PC-9 (cell line): ENCODE data around the gene COA3. TPM values are rescaled to one million over a fixed set of nuclear protein-coding genes. Genes with fewer than 3 reads are reported as not detected.

Source experiments
- BruUV-seq: library from RNA; stranded (reverse); fragments of 400-500 nt; replicated peaks from 2 replicates; lab custom pipeline; 2021; lab: Mats Ljungman, UMichigan
- CTCF ChIA-PET: fragments of 300-600 bp; sonication (Branson Sonifier 250); formaldehyde crosslinking; loops from one replicate; lab custom pipeline; 2022; ENCODE audit warnings: antibody characterized with exemption; lab: Charles Lee
- POLR2A ChIA-PET: fragments of 300-600 bp; sonication (Branson Sonifier 250); formaldehyde crosslinking; loops from one replicate; lab custom pipeline; 2022; ENCODE audit warnings: antibody characterized with exemption; ENCODE audit not compliant: unreplicated experiment; lab: Charles Lee
- DNase-seq, 2 experiments: peaks; one replicate each; pipeline versions ENCODE4 v3.0.0 to v3.0.0-alpha.2; 2015 to 2022; ENCODE audit warnings: mixed read lengths in 1 of 2
- H2AFZ ChIP-seq: fragments of 200-600 bp; sonication (generic); 2 replicates; pipeline ENCODE4 v1.8.1; 2017; ENCODE audit warnings: antibody characterized with exemption
- H3F3A ChIP-seq: fragments of 200-600 bp; sonication (generic); 2 replicates; pipeline ENCODE4 v1.8.1; 2017; ENCODE audit warnings: antibody characterized with exemption, mild to moderate bottlenecking, low read depth; ENCODE audit not compliant: insufficient read depth
- H3K27ac ChIP-seq: fragments of 200-600 bp; sonication (generic); 2 replicates; pipeline ENCODE4 v1.6.1; 2016; ENCODE audit warnings: mixed run types
- H3K27me3 ChIP-seq: fragments of 200-600 bp; sonication (generic); 2 replicates; pipeline ENCODE4 v1.6.1; 2016; ENCODE audit warnings: low read depth, mixed run types; ENCODE audit not compliant: insufficient read depth
- H3K36me3 ChIP-seq: fragments of 200-600 bp; sonication (generic); 2 replicates; pipeline ENCODE4 v1.6.1; 2016; ENCODE audit warnings: low read depth, mixed run types
- H3K4me1 ChIP-seq: fragments of 200-600 bp; sonication (generic); replicated peaks from 2 replicates; pipeline ENCODE4 v1.6.1; 2016; ENCODE audit warnings: mixed run types; ENCODE audit not compliant: insufficient read depth
- H3K4me2 ChIP-seq: fragments of 200-600 bp; sonication (generic); 2 replicates; pipeline ENCODE4 v1.6.1; 2017; ENCODE audit warnings: mixed run types
- H3K4me3 ChIP-seq: fragments of 200-600 bp; sonication (generic); 2 replicates; pipeline ENCODE4 v1.6.1; 2016; ENCODE audit warnings: mixed run types
- H3K79me2 ChIP-seq: fragments of 200-600 bp; sonication (generic); 2 replicates; pipeline ENCODE4 v1.6.1; 2017; ENCODE audit warnings: low read depth, mixed run types
- H3K9me2 ChIP-seq: fragments of 200-600 bp; sonication (generic); 2 replicates; pipeline ENCODE4 v1.8.1; 2017; ENCODE audit warnings: mild to moderate bottlenecking; ENCODE audit not compliant: insufficient read depth
- H3K9me3 ChIP-seq: fragments of 200-600 bp; sonication (generic); 2 replicates; pipeline ENCODE4 v1.8.1; 2016; ENCODE audit warnings: low read depth; ENCODE audit not compliant: insufficient read depth
- H4K20me1 ChIP-seq: fragments of 200-600 bp; sonication (generic); 2 replicates; pipeline ENCODE4 v1.8.1; 2017; ENCODE audit not compliant: insufficient read depth
- EZH2 ChIP-seq: fragments of 200-600 bp; sonication (generic); IDR thresholded peaks from 2 replicates; pipeline ENCODE4 v1.8.0; 2017; ENCODE audit warnings: antibody characterized with exemption, low read depth
- intact Hi-C: fragments of 100-400 bp; cut with micrococcal nuclease; formaldehyde crosslinking; loops from one replicate; pipeline ENCODE4 v1.10.0; 2022; ENCODE audit not compliant: unreplicated experiment
- total RNA-seq: library from RNA; stranded (reverse); gene quantifications from 2 replicates; pipeline ENCODE4 v1.2.3, GENCODE V29; 2021
- TF ChIP-seq, protein P1 (sequence below): fragments of 200-600 bp; sonication (generic); conservative IDR thresholded peaks from 2 replicates; pipeline ENCODE4 v1.6.1; 2017; ENCODE audit warnings: mixed run types, antibody characterized with exemption, mild to moderate bottlenecking, moderate library complexity

The COA3 gene
- total RNA-seq, 1 experiment from 2014 or later: 49.9 TPM

DNA sequence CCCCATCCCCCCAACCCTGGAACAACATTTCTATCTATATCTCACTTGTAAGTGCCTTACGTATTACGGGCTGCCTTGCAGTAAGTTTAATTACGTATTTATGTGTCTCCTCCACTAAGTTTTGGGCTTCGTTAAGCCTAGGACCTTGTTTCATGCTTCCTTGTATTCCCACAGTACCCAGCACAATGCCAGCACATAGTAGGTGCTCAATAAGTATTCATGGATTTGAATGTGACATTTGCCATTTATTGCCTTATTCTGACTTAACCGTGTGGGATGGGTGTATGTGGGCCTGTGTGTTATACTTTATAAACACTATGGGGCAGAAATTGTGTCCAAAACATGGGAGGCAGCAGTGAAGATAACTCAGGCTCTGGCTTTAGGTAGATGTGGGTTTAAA, 6.0 kb downstream of the COA3 start:
- Histone ChIP-seq H3K9me3 (no peaks in the 10 kb centered on the region), H3K36me3 (peaks cover 6% of the 10 kb centered on the region; the same call in 1 of the 2 replicates), H3K4me2 (no peak overlapping the region), H3F3A (peaks cover 15% of the 10 kb centered on the region), H3K79me2 (peaks cover 14% of the 10 kb centered on the region), H4K20me1 (no peaks in the 10 kb centered on the region), H2AFZ (no peak overlapping the region), H3K27ac (no peak overlapping the region), H3K4me1 (peaks cover 7% of the 10 kb centered on the region), H3K27me3 (no peaks in the 10 kb centered on the region), H3K9me2 (no peaks in the 10 kb centered on the region), H3K4me3 (no peak overlapping the region)
- TF ChIP-seq, protein P1, sequence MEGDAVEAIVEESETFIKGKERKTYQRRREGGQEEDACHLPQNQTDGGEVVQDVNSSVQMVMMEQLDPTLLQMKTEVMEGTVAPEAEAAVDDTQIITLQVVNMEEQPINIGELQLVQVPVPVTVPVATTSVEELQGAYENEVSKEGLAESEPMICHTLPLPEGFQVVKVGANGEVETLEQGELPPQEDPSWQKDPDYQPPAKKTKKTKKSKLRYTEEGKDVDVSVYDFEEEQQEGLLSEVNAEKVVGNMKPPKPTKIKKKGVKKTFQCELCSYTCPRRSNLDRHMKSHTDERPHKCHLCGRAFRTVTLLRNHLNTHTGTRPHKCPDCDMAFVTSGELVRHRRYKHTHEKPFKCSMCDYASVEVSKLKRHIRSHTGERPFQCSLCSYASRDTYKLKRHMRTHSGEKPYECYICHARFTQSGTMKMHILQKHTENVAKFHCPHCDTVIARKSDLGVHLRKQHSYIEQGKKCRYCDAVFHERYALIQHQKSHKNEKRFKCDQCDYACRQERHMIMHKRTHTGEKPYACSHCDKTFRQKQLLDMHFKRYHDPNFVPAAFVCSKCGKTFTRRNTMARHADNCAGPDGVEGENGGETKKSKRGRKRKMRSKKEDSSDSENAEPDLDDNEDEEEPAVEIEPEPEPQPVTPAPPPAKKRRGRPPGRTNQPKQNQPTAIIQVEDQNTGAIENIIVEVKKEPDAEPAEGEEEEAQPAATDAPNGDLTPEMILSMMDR: no peak
- TF ChIP-seq EZH2: no peak
- POLR2A ChIA-PET: no interaction called here
- intact Hi-C loops: no loop called here
- DNase-seq: no peak
- CTCF ChIA-PET: no interaction called here
- no TSS peak for BruUV-seq

DNA sequence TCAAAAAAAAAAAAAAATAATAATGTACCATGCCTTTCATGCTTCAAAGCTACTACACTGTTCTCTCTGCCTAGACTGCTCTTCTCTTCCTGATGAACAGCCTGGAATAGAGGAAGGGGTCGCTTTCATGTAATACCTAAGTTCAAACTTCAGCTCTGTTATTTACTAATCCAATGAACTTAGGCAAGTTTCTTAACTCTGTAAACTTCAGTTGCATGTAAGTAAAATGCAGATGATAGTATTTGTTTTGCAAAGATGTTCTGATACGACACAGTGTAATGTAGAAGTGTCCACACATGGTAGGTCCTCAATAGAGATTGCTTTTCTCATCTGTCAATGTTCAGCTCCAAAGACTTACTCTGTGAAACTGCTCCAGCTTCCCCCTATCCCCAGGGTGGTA, 6.6 kb downstream of the COA3 start:
- no peaks in the 10 kb centered on the region for H4K20me1 ChIP-seq
- peaks cover 6% of the 10 kb centered on the region; the same call in 1 of the 2 replicates for H3K36me3 ChIP-seq
- intact Hi-C loops: no loop called here
- CTCF ChIA-PET: interaction anchor here (0.5 kb wide), 1 partner anchor 99 kb away, joined by 3 read pairs; no protein-coding TSS in a partner anchor
- H3F3A ChIP-seq: peaks cover 15% of the 10 kb centered on the region
- DNase-seq: no peak
- H3K27ac ChIP-seq: no peak overlapping the region
- H3K27me3 ChIP-seq: no peaks in the 10 kb centered on the region
- H3K4me3 ChIP-seq: no peak overlapping the region
- no peak overlapping the region for H3K4me2 ChIP-seq
- H3K79me2 ChIP-seq: peaks cover 8% of the 10 kb centered on the region
- no peaks in the 10 kb centered on the region for H3K9me3 ChIP-seq
- POLR2A ChIA-PET: no interaction called here
- H3K4me1 ChIP-seq: peaks cover 1% of the 10 kb centered on the region
- no peak for TF ChIP-seq EZH2
- TF ChIP-seq, protein P1: no peak
- H2AFZ ChIP-seq: no peak overlapping the region
- BruUV-seq: no TSS peak
- H3K9me2 ChIP-seq: no peaks in the 10 kb centered on the region

DNA sequence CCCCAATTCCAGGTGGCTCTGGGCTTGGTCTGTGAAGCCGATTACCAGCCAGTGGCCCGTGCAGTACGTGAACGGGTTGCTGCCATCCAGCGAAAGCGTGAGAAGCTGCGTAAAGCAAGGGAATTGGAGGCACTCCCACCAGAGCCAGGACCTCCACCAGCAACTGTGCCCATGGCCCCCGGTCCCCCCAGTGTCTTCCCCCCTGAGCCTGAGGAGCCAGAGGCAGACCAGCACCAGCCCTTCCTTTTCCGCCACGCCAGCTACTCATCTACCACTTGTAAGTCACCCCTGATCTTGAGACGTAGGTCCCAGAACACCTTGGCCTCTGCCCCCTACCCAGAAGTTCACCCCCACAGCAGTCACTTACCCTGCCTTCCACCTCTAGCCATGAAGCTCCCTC, 11.2 kb downstream of the COA3 start:
- ChIA-PET CTCF (no interaction called here), POLR2A (interaction anchor here (0.6 kb wide), 1 partner anchor 14 kb away, joined by 4 read pairs; the partner anchor contains the start of gene VPS25)
- BruUV-seq: no TSS peak
- Histone ChIP-seq H3K36me3 (no peaks in the 10 kb centered on the region), H3K4me1 (peaks cover 21% of the 10 kb centered on the region), H3K4me3 (no peak overlapping the region), H3K4me2 (no peak overlapping the region), H3F3A (peaks cover 22% of the 10 kb centered on the region), H3K27ac (no peak overlapping the region), H4K20me1 (no peaks in the 10 kb centered on the region), H3K79me2 (no peaks in the 10 kb centered on the region), H3K27me3 (no peaks in the 10 kb centered on the region), H3K9me3 (no peaks in the 10 kb centered on the region), H2AFZ (no peak overlapping the region), H3K9me2 (no peaks in the 10 kb centered on the region)
- DNase-seq: no peak
- intact Hi-C loops: no loop called here
- TF ChIP-seq EZH2: no peak
- TF ChIP-seq, protein P1: no peak
